ENCODE data around the gene CENPK. TPM values are rescaled to one million over a fixed set of nuclear protein-coding genes. Genes with fewer than 3 reads are reported as not detected.

The CENPK gene
- total and polyA plus RNA-seq, 9 of the 15 experiments (the other 6 are each of a cell fraction or from before 2014, with no cell fraction given): 30.8 to 134 (median 69.0) TPM

GRCh38 chr5:65562731-65563701, at the start of gene CENPK, which contains the start of gene PPWD1 (continued):
- TF ChIP-seq ZNF274 (IDR thresholded peaks at IDR 0.05; ENCODE audit: borderline replicate concordance, low read depth, low read length) (no peak), MGA (IDR thresholded peaks at IDR 0.05) (peak; percentile 77), ZNF347 (CRISPR knock-in tag; IDR thresholded peaks at IDR 0.05; ENCODE audit: low read depth) (no peak), OTX1 (CRISPR knock-in tag; IDR thresholded peaks at IDR 0.05) (peak; percentile 74; the same call in 1 of the 2 replicates), PHF21A (IDR thresholded peaks at IDR 0.05; ENCODE audit: borderline replicate concordance, low read depth) (no peak), TSC22D4 (tag; IDR thresholded peaks at IDR 0.05) (no peak), FOXJ2 (tag; IDR thresholded peaks at IDR 0.05) (no peak), ZSCAN32 (CRISPR knock-in tag; IDR thresholded peaks at IDR 0.05) (no peak), THAP12 (CRISPR knock-in tag; IDR thresholded peaks at IDR 0.05) (peak; percentile 35; the same call in 1 of the 2 replicates), ADNP (tag; IDR thresholded peaks at IDR 0.05) (no peak), SIN3B (IDR thresholded peaks at IDR 0.05; ENCODE audit: low read depth) (peak; percentile 100), ZNF436 (CRISPR knock-in tag; IDR thresholded peaks at IDR 0.05) (no peak), TGIF2 (CRISPR knock-in tag; IDR thresholded peaks at IDR 0.05) (no peak), ZNF57 (CRISPR knock-in tag; IDR thresholded peaks at IDR 0.05) (no peak)

Measured in K562 (cell line).